ENCODE results near the gene ZNF460. TPM values are rescaled to one million over a fixed set of nuclear protein-coding genes. Genes with fewer than 3 reads are reported as not detected.
A peak's percentile ranks its signal among the peaks of the same experiment; 100 is the strongest.

The ZNF460 gene
- total RNA-seq, 1 experiment from 2014 or later = 39.5 TPM

- Histone ChIP-seq H3K9me3 (ENCODE audit: low read length) (no peaks in the 10 kb centered on the region), H3K4me2 (ENCODE audit: low read length) (peak overlapping the region; percentile 100), H3K79me2 (ENCODE audit: low read length) (peaks cover 43% of the 10 kb centered on the region), H3F3A (ENCODE audit: low read length, unreplicated experiment) (peaks cover 8% of the 10 kb centered on the region), H4K20me1 (ENCODE audit: low read length) (peaks cover 29% of the 10 kb centered on the region), H3K4me3 (ENCODE audit: low read length) (peak overlapping the region; percentile 100), H3K9ac (ENCODE audit: low read length) (peak overlapping the region; percentile 99), H3K9me2 (replicated peaks; ENCODE audit: low read length) (no peaks in the 10 kb centered on the region), H3K27ac (ENCODE audit: low read length) (peak overlapping the region; percentile 90), H2AFZ (ENCODE audit: low read length) (peak overlapping the region; percentile 95), H3K36me3 (ENCODE audit: low read depth, low read length) (peaks cover 13% of the 10 kb centered on the region), H3K27me3 (ENCODE audit: low read length) (no peaks in the 10 kb centered on the region), H3K4me1 (ENCODE audit: insufficient read depth, low read length) (peaks cover 50% of the 10 kb centered on the region)
- CTCF ChIA-PET = no interaction called here
- TSS peak; percentile 70 for BruUV-seq (replicated peaks)
- peak; percentile 58 for TF ChIP-seq CTCF (conservative IDR thresholded peaks at IDR 0.05; ENCODE audit: low read depth, low read length)
- TF ChIP-seq EZH2phosphoT487 (IDR thresholded peaks at IDR 0.05; ENCODE audit: borderline replicate concordance, low read length) = no peak
- no peak for TF ChIP-seq EZH2 (IDR thresholded peaks at IDR 0.05; ENCODE audit: low read length, unreplicated experiment)
- DNase-seq (peak; percentile 93), ATAC-seq (peak; percentile 84)
- POLR2A ChIA-PET (ENCODE audit: unreplicated experiment) = interaction anchor here (0.7 kb wide), 1 partner anchor 13 kb away, joined by 4 read pairs; no protein-coding TSS in a partner anchor
- intact Hi-C loops (cut with micrococcal nuclease) = loop anchor here (1.0 kb wide), 3 partner anchors 39 to 72 kb away; partner anchors contain the start of genes ZNF304, ZNF543 and ZNF805
Measured at GRCh38 chr19:57279418-57280164, 694 bp upstream of the ZNF460 start.

GRCh38 chr19:57280962-57281400, 696 bp downstream of the ZNF460 start:
- ChIA-PET CTCF (interaction anchor here (0.6 kb wide), 1 partner anchor 70 kb away, joined by 3 read pairs; no protein-coding TSS in a partner anchor), POLR2A (ENCODE audit: unreplicated experiment) (no interaction called here)
- H3F3A ChIP-seq (ENCODE audit: low read length, unreplicated experiment) = peaks cover 8% of the 10 kb centered on the region
- ATAC-seq (no peak), DNase-seq (peak; percentile 27)
- H3K9me3 ChIP-seq (ENCODE audit: low read length) = no peaks in the 10 kb centered on the region
- H4K20me1 ChIP-seq (ENCODE audit: low read length) = peaks cover 37% of the 10 kb centered on the region
- peaks cover 57% of the 10 kb centered on the region for H3K79me2 ChIP-seq (ENCODE audit: low read length)
- intact Hi-C loops (cut with micrococcal nuclease) = loop anchor here (1.0 kb wide), 2 partner anchors 41 to 70 kb away; partner anchors contain the start of genes ZNF304 and ZNF805
- H3K4me3 ChIP-seq (ENCODE audit: low read length) = peak overlapping the region; percentile 100
- H3K36me3 ChIP-seq (ENCODE audit: low read depth, low read length) = peaks cover 27% of the 10 kb centered on the region
- peak overlapping the region; percentile 99 for H3K9ac ChIP-seq (ENCODE audit: low read length)
- peak overlapping the region; percentile 95 for H2AFZ ChIP-seq (ENCODE audit: low read length)
- peak overlapping the region; percentile 100 for H3K4me2 ChIP-seq (ENCODE audit: low read length)
- no peaks in the 10 kb centered on the region for H3K27me3 ChIP-seq (ENCODE audit: low read length)
- H3K9me2 ChIP-seq (replicated peaks; ENCODE audit: low read length) = no peaks in the 10 kb centered on the region
- peak overlapping the region; percentile 90 for H3K27ac ChIP-seq (ENCODE audit: low read length)
- TF ChIP-seq EZH2 (IDR thresholded peaks at IDR 0.05; ENCODE audit: low read length, unreplicated experiment) (no peak), CTCF (conservative IDR thresholded peaks at IDR 0.05; ENCODE audit: low read depth, low read length) (no peak), EZH2phosphoT487 (IDR thresholded peaks at IDR 0.05; ENCODE audit: borderline replicate concordance, low read length) (no peak)
- no TSS peak for BruUV-seq (replicated peaks)
- H3K4me1 ChIP-seq (ENCODE audit: insufficient read depth, low read length) = peaks cover 50% of the 10 kb centered on the region

All from PC-3 (cell line).